ENCODE results near the gene URB1. TPM values are rescaled to one million over a fixed set of nuclear protein-coding genes. Genes with fewer than 3 reads are reported as not detected.
"Not testable (repeated sequence)": the region's sequence is repeated elsewhere in the genome, so short reads cannot be mapped to it uniquely, and the experiment has no call there.

URB1 gene
- total RNA-seq, 1 donor from 2014 or later, result 15.5 TPM

DNA sequence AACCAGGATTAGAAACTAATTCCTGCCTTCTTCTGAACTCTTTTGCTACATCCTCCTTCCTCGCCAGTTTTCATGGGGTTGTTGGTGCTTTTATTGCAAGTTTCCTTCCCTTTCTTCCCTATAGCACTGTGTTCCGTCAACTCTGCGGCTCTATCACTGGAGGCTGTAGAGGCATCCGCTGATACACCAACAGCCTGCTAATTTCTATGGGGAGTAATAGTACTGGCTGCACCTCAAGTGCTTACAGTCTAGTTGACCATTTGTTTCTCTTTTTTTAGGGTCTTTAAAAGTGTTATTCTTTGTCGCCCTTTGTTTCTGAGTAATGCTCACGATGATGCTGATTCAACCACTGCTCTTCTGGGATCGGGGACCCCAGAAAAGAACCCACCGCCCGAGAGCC lies 114.7 kb downstream of the URB1 start:
- Mint-ChIP-seq H3K27me3 (ENCODE audit: unreplicated experiment) (peaks cover 3% of the 10 kb centered on the region), H3K4me1 (ENCODE audit: low read depth, unreplicated experiment) (peaks cover 3% of the 10 kb centered on the region), H3K4me3 (ENCODE audit: unreplicated experiment) (peak overlapping the region; percentile 97), H3K27ac (ENCODE audit: unreplicated experiment) (peak overlapping the region; percentile 69), H3K36me3 (ENCODE audit: unreplicated experiment) (peaks cover 4% of the 10 kb centered on the region), H3K9me3 (ENCODE audit: unreplicated experiment) (peaks cover 8% of the 10 kb centered on the region)
- TF ChIP-seq, protein P1, sequence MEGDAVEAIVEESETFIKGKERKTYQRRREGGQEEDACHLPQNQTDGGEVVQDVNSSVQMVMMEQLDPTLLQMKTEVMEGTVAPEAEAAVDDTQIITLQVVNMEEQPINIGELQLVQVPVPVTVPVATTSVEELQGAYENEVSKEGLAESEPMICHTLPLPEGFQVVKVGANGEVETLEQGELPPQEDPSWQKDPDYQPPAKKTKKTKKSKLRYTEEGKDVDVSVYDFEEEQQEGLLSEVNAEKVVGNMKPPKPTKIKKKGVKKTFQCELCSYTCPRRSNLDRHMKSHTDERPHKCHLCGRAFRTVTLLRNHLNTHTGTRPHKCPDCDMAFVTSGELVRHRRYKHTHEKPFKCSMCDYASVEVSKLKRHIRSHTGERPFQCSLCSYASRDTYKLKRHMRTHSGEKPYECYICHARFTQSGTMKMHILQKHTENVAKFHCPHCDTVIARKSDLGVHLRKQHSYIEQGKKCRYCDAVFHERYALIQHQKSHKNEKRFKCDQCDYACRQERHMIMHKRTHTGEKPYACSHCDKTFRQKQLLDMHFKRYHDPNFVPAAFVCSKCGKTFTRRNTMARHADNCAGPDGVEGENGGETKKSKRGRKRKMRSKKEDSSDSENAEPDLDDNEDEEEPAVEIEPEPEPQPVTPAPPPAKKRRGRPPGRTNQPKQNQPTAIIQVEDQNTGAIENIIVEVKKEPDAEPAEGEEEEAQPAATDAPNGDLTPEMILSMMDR (IDR thresholded peaks at IDR 0.05; ENCODE audit: partially characterized antibody, unreplicated experiment), result no peak
- DNase-seq, result no peak

DNA sequence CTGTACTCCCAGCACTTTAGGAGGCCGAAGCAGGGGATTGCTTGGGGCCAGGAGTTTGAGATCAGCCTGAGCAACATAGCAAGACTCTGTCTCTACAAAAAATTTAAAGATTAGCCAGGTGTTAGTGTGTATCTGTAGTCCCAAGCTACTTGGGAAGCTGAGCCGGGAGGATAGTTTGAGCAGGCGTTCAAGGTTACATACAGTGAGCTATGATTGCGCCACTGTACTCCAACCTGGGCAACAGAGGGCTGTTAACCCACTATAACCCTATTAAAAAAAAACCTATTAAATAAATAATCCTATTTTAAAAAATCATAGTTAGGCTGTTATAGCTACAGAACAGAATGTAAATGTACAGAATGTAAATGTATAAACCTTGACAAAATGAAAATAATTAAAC lies 116.1 kb downstream of the URB1 start:
- Mint-ChIP-seq H3K36me3 (ENCODE audit: unreplicated experiment) (no peaks in the 10 kb centered on the region), H3K4me3 (ENCODE audit: unreplicated experiment) (no peak overlapping the region), H3K27me3 (ENCODE audit: unreplicated experiment) (peaks cover 3% of the 10 kb centered on the region), H3K9me3 (ENCODE audit: unreplicated experiment) (peaks cover 8% of the 10 kb centered on the region), H3K27ac (ENCODE audit: unreplicated experiment) (no peak overlapping the region), H3K4me1 (ENCODE audit: low read depth, unreplicated experiment) (peaks cover 3% of the 10 kb centered on the region)
- TF ChIP-seq, protein P1 (IDR thresholded peaks at IDR 0.05; ENCODE audit: partially characterized antibody, unreplicated experiment), result no peak
- no peak for DNase-seq

DNA sequence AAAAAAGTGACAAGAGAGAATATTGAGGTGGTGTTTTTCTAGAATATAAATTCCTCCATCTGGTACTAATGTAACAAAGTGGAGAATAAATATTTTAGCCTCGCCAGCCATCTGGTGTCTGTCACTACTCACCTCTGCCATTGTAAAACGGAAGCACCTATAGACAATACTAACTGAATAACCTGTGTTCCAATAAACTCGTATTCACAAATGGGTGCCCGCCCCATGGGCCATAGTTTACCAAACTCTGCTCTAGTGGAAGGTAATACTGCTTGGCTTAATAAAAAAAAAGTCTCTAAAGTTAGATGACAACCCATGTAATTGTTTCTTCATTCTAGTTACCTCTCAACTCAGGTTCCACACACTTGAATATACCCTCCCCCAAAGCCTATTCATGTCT lies 122.1 kb downstream of the URB1 start:
- H3K27me3 Mint-ChIP-seq (ENCODE audit: unreplicated experiment), result no peaks in the 10 kb centered on the region
- TF ChIP-seq, protein P1 (IDR thresholded peaks at IDR 0.05; ENCODE audit: partially characterized antibody, unreplicated experiment), result no peak
- H3K36me3 Mint-ChIP-seq (ENCODE audit: unreplicated experiment), result no peaks in the 10 kb centered on the region
- H3K4me3 Mint-ChIP-seq (ENCODE audit: unreplicated experiment), result no peak overlapping the region
- H3K9me3 Mint-ChIP-seq (ENCODE audit: unreplicated experiment), result no peaks in the 10 kb centered on the region
- H3K4me1 Mint-ChIP-seq (ENCODE audit: low read depth, unreplicated experiment), result no peaks in the 10 kb centered on the region
- no peak overlapping the region for H3K27ac Mint-ChIP-seq (ENCODE audit: unreplicated experiment)
- no peak for DNase-seq

DNA sequence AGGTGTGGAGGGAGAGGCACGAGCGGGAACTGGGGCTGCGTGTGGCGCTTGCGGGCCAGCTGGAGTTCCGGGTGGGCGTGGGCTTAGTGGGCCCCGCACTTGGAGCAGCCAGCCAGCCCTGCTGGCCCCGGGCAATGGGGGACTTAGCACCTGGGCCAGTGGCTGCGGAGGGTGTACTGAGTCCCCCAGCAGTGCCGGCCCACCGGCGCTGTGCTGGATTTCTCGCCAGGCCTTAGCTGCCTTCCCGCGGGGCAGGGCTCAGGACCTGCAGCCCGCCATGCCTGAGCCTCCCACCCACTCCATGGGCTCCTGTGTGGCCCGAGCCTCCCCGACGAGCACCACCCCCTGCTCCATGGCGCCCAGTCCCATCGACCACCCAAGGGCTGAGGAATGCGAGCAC lies 127.5 kb downstream of the URB1 start:
- H3K36me3 Mint-ChIP-seq (ENCODE audit: unreplicated experiment); H3K4me3 Mint-ChIP-seq (ENCODE audit: unreplicated experiment); H3K9me3 Mint-ChIP-seq (ENCODE audit: unreplicated experiment); H3K27ac Mint-ChIP-seq (ENCODE audit: unreplicated experiment); H3K27me3 Mint-ChIP-seq (ENCODE audit: unreplicated experiment); H3K4me1 Mint-ChIP-seq (ENCODE audit: low read depth, unreplicated experiment); DNase-seq: not testable (repeated sequence)

DNA sequence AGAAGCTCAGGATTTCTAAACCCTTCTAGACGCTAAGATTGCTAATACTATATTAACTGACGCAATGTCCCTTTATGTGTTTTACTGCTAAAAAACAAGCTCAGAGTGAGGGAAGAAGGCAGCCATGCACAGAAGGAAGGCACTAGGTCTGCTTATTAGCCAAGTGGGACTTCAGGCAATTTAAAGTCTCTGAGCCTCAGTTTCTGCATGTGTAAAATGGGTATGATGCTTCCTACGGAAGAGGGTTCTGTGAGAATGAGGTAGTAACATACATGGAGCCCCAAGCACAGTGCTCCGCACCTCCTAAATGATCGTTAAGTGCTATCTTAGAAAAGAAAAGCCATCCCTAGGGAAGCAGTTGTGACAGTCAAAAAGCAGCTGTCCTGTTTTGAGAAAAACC lies 130.9 kb downstream of the URB1 start:
- H3K4me1 Mint-ChIP-seq (ENCODE audit: low read depth, unreplicated experiment), result peaks cover 2% of the 10 kb centered on the region

More for the DNA sequence above, 130.9 kb downstream of the URB1 start:
- H3K27me3 Mint-ChIP-seq (ENCODE audit: unreplicated experiment), result no peaks in the 10 kb centered on the region
- H3K36me3 Mint-ChIP-seq (ENCODE audit: unreplicated experiment), result no peaks in the 10 kb centered on the region
- DNase-seq, result no peak
- no peak overlapping the region for H3K4me3 Mint-ChIP-seq (ENCODE audit: unreplicated experiment)
- TF ChIP-seq, protein P1 (IDR thresholded peaks at IDR 0.05; ENCODE audit: partially characterized antibody, unreplicated experiment), result no peak
- no peak overlapping the region for H3K27ac Mint-ChIP-seq (ENCODE audit: unreplicated experiment)
- no peaks in the 10 kb centered on the region for H3K9me3 Mint-ChIP-seq (ENCODE audit: unreplicated experiment)

Other genes starting within 250 kb of the URB1 start
- 12.6 TPM for gene MIS18A, start 114.0 kb downstream of the URB1 start, total RNA-seq (ENCODE audit: unreplicated experiment)
- not detected for gene MRAP, start 94.2 kb downstream of the URB1 start, total RNA-seq (ENCODE audit: unreplicated experiment)
- gene EVA1C, start 19.7 kb upstream of the URB1 start, total RNA-seq (ENCODE audit: unreplicated experiment), result 2.5 TPM
- gene TCP10L, start 192.5 kb upstream of the URB1 start, total RNA-seq (ENCODE audit: unreplicated experiment), result 31.0 TPM
- 124 TPM for gene CFAP298, start 219.4 kb upstream of the URB1 start, total RNA-seq (ENCODE audit: unreplicated experiment)

All from glutamatergic neuron (in vitro differentiated cells).